AG09319 (cell line): ENCODE measurements around the gene APBB1IP.
A peak's percentile ranks its signal among the peaks of the same experiment; 100 is the strongest.
"Not testable (repeated sequence)": the region's sequence is repeated elsewhere in the genome, so short reads cannot be mapped to it uniquely, and the experiment has no call there.

ENCODE experiments used
- DNase-seq: peaks from one replicate; pipeline ENCODE4 v3.0.0-alpha.2; 2010; ENCODE audit warnings: low read depth; ENCODE audit errors: extremely low read depth
- TF ChIP-seq, protein P1 (sequence below): IDR thresholded peaks from 2 replicates; pipeline ENCODE4 v1.5.1; 2011; ENCODE audit warnings: low read depth, mild to moderate bottlenecking, inconsistent platforms, low read length, moderate library complexity

The APBB1IP gene

DNA sequence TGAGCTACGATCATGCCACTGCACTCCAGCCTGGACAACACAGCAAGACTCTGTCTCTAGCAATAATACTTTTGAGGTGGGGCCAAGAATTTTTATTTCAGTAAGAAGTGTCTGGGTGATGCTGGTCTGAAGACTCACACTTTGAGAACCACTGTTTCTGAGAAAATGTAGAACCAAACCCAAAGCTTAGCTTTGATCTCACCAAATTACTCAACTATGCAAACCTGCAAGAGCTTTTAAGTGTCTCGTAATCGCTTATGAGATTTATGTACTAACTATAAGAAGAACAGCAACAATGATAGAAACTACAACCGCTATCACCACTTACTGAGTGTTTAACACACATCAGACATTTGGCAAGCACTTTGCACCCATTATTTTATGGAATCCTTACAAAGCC is 29.5 kb downstream of the APBB1IP start:
- DNase-seq, result no peak
- TF ChIP-seq, protein P1, sequence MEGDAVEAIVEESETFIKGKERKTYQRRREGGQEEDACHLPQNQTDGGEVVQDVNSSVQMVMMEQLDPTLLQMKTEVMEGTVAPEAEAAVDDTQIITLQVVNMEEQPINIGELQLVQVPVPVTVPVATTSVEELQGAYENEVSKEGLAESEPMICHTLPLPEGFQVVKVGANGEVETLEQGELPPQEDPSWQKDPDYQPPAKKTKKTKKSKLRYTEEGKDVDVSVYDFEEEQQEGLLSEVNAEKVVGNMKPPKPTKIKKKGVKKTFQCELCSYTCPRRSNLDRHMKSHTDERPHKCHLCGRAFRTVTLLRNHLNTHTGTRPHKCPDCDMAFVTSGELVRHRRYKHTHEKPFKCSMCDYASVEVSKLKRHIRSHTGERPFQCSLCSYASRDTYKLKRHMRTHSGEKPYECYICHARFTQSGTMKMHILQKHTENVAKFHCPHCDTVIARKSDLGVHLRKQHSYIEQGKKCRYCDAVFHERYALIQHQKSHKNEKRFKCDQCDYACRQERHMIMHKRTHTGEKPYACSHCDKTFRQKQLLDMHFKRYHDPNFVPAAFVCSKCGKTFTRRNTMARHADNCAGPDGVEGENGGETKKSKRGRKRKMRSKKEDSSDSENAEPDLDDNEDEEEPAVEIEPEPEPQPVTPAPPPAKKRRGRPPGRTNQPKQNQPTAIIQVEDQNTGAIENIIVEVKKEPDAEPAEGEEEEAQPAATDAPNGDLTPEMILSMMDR, result no peak

DNA sequence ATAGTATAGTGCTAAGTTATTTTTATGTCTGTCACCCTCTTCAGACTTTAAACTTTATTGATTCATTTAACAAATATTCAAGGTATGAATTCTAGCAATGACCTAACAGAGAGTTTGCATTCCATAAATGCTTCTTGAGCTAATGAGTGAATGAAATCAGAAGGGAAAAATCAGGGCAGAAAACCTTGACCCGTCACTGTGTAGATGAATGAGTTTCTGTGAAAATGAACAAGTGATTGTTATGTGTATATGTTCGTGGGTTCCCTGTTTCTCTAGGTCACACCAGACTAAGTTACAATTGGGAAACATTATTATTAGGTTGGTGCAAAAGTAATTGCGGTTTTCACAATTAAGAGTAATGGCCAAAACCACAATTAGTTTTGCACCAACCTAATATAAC is 30.1 kb downstream of the APBB1IP start:
- TF ChIP-seq, protein P1, result no peak
- DNase-seq, result no peak

DNA sequence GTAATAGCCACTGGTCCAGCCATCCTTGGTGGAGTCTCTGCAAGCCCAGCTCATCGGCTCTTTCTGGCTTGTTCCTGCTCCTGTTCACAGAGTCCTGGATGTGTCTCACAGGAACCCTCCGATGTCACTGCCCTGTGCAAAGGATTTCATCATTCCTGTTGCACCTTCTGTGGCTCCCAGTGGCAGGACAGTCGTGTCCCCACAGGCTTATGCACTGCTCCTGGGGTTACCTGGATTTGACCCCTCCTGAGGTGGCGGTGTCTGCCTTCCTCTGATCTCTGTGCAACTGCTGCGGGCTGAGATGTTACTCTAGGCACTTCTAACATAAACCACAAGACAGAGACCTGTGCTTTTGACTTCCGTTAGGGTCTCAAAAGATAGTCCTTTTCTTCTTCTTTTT is 30.6 kb downstream of the APBB1IP start:
- TF ChIP-seq, protein P1, result no peak
- DNase-seq, result no peak

DNA sequence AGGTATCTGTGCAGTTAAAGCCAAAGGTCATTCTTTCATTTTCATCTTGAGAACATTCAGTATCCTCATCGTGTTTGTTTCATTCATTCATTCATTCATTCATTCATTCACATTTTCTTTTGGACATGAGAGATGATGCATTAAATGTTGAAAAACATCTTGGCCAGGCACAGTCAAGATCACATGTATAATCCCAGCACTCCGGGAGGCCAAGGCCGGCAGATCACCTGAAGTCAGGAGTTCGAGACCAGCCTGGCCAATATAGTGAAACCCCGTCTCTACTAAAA is 34.3 kb downstream of the APBB1IP start:
- TF ChIP-seq, protein P1, result no peak
- no peak for DNase-seq

DNA sequence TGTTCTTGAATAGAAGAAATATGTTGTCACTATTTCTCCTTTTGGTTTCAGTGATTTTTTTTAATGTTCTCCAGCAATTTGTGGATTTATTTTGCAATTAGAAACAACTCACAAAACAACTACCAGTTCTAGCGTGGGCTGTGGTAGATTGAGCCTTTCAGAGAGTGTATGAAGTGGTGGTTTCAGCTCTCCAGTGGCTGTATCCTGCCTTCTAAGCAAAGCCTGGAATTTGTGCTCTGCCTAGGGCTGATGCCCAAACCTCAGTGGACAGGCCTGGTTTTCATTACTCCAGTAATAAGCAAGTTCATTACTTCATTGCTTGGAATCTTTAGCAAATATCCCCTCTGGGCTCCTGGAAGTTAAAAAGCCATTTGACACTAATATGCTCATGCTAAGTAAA is 35.9 kb downstream of the APBB1IP start:
- peak; percentile 83 for DNase-seq
- TF ChIP-seq, protein P1, result no peak

DNA sequence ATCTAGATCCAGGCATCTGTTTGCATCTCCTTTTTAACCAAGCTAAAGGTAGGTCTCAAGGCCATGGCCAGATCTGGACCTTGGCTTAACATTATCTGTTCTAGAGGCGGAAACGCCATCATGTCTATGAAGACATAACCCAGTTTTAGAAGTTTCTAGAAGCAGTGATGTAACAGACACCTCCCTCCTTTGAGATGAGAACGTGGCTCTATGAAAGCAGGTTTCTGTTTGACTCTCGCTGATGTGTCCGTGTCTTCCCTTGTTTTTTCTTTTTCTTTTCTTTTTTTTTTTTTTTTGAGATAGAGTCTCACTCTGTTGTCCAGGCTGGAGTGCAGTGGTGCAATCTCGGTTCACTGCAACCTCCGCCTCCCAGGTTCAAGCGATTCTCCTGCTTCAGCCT is 36.7 kb downstream of the APBB1IP start:
- not testable (repeated sequence) for DNase-seq

DNA sequence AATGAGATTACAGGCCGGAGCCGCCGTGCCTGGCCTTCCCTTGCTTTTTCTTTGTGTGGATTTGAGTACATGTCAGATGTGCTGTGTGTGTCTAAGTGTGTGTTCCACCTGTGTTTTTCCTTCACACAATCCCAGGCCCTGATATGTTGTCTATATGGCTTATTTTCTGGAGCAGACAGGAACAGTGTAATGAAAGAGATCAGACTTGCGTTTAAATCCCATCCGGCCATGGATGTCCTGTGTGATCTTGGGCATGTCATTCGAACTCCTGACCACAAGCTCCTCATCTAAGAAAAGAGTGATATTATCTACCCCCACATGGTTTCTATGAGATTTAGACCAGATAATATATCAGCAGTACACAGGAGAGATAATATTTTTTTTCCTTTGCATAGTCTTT is 37.2 kb downstream of the APBB1IP start:
- TF ChIP-seq, protein P1, result no peak
- DNase-seq, result no peak

DNA sequence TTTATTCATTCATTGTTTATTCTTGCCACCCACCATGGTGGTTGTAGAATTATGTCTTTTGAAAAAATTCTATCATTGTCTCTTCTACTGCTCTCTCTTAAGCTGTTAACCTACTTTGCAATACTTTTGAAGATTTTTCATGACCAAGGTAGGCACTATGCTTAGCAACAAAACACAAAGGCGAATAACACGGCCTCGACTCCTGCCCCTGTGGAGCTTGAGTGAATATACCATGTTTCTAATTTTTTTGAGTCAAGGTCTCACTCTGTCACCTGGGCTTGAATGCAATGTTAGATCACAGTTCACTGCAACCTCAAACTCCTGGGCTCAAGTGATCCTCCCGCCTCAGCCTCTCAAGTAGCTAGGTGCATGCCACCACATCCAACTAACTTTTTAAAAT is 39.4 kb downstream of the APBB1IP start:
- TF ChIP-seq, protein P1, result no peak

More for the DNA sequence above, 39.4 kb downstream of the APBB1IP start:
- no peak for DNase-seq
